IPS-11a (cell line): Measurements from ENCODE around the gene ACSM6.
"Not testable (repeated sequence)": the region's sequence is repeated elsewhere in the genome, so short reads cannot be mapped to it uniquely, and the experiment has no call there.

Experiments
- H3K4me3 ChIP-seq: one replicate; pipeline ENCODE4 v1.5.1; 2013; ENCODE audit warnings: low read depth, low read length, control low read depth

ACSM6 gene, protein sequence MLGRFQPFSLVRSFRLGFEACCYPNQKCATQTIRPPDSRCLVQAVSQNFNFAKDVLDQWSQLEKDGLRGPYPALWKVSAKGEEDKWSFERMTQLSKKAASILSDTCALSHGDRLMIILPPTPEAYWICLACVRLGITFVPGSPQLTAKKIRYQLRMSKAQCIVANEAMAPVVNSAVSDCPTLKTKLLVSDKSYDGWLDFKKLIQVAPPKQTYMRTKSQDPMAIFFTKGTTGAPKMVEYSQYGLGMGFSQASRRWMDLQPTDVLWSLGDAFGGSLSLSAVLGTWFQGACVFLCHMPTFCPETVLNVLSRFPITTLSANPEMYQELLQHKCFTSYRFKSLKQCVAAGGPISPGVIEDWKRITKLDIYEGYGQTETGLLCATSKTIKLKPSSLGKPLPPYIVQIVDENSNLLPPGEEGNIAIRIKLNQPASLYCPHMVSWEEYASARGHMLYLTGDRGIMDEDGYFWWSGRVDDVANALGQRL

DNA sequence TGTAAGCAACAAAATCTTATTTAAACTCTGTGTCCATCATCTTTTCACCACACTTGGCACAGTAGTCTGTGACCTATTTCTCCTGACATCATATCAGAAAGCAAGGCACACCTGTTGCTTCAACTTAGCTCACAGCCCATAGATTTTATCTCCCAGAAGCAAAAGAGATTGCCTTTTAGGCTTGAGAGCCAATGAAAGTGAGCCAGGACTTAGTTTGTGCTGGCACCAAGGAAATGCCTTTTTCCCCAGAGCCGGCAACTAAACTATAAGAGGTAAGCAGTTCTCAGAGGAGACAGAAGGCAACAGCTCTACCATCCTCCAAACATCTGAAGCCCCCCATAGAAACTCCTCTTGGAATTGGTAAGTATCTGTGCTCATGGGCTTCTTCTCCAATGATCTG, at the start of gene ACSM6:
ACSM6 (plus strand) TSS at position 295 of the 400 bp plus-strand sequence. CDS start 248 bp downstream, outside the sequence.
- H3K4me3 ChIP-seq = no peak within 1 kb of the TSS

DNA sequence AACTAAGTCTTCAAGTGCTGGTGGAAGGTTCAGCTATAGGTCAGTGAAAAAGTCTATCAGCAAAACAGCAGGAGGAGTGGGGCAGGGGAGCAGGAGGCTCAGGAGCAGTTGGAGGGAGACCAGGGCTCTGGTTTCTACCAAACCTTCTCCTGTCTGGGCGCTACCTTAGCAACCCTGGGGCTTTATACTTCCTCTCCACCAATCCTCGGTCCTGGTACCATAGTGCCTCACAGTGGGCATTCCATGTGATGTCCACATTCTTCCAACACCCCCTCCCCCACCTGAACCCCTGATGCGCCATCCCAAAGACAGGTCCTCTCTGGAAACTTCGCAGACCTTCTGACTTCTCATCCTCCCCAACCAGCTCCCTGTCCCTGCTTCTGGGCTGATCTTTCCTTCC, 25.3 kb upstream of the ACSM6 start:
- H3K4me3 ChIP-seq = no peak overlapping the region

DNA sequence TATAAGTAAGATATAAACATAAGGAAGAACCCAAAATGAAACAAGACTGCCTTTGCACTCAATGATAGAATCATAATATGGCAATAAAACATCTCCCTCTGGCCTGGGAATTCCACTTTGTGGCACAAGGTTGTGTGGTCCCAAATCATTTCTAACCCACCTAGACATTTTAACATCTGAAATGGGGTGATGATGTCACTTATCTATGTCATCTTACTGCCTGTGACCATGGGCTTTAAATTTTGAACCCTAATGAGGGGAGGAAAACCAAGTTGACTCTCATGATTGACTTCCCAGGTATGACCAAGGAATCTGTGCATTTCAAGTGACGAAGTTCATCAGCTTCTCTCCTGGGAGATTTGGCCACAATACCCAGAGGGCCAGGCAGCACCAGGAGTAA, 24.5 kb upstream of the ACSM6 start:
- no peak overlapping the region for H3K4me3 ChIP-seq

DNA sequence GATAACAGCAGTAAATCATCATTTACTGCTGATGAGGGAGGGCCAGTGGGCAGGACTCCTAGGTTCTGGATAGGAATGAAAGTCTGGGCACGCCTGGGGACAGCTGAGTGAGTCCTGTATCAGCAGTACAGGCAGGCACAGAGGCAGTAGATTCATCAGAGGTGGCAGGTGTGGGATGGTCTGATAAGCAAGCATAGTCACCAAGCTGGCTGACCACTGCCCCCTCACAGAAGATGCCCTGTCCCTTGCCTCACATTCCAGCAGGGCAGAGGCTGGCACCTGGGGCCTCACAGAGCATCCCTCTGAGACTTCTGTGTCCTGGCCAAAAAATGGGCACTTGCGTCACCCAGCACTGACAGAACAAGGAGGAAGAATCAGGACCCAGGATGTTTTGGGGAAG, 23.2 kb upstream of the ACSM6 start:
- no peak overlapping the region for H3K4me3 ChIP-seq

DNA sequence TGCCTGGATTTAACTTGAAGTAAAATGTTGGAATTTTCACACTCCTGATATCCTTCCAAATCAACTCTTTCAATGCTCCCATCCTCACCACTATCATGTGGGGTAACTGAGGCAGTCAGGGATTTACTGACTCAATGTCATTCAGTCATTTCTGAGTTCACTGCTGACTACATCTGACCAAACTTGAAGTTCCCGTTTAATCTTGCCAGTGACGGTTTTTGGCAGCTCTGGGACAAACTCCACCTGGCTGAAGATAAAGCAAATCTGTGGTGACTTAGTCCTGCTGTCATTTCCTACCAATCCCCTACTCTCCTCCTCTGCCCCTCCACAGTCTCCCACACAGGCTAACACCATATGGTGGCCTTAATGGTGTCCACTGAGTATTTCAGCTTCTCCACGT, 22.7 kb upstream of the ACSM6 start:
- H3K4me3 ChIP-seq = no peak overlapping the region

DNA sequence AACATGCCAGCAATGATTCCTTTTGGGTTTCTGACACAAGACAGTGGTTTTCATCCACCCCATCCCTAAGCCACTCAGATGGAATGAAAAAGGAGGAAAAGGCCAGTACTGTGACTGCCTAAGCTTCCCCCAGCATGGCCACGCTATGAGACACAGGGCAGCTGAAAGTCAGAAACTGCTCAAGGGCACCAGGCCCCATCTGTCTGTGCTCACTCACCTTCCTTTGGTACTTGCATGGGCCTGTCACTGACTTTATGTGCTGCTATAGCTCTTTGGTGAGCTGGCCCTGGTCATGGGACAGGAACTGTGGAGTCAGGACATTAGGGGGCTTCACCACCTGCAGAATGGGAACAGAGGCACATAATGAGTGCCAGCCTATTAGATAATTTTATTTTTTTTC, 21.2 kb upstream of the ACSM6 start:
- H3K4me3 ChIP-seq = no peak overlapping the region

DNA sequence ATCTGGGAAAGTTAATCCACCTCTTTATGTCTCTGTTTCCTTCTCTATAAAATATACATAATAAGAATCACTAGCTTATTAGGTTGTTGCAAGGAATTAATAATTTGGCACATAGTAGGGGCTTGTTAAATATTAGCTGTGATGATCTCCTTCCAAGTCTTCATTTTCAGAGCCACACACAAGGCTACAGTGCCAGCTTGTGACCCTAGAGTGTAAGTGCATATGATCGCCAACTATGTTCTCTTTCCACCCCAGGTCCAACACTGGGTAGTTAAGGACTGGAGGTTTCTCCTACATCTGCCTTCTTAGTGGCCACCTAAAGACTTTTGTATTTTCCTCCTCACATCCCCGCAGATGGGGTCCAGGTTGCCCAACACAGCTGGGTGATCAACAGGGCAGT, 17.9 kb upstream of the ACSM6 start:
- no peak overlapping the region for H3K4me3 ChIP-seq

DNA sequence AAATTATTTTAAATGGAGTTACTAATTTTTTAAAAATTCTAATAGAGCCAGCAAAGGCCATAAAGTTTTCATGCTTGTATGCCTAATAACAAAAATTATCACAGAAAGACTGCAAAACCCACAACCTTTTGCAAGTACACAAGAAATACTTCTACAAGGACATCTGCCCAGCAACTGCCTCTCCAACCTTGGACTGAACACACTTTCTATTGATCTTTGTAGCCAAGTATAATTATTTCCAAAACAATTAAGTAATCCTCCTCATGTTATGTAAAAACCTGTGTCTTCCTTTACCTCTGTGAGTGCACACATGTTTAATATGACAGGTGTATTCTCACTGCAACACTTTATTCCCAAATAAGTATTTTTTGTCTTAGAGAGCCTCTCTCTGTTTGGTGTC, 16.6 kb upstream of the ACSM6 start:
- H3K4me3 ChIP-seq = no peak overlapping the region

DNA sequence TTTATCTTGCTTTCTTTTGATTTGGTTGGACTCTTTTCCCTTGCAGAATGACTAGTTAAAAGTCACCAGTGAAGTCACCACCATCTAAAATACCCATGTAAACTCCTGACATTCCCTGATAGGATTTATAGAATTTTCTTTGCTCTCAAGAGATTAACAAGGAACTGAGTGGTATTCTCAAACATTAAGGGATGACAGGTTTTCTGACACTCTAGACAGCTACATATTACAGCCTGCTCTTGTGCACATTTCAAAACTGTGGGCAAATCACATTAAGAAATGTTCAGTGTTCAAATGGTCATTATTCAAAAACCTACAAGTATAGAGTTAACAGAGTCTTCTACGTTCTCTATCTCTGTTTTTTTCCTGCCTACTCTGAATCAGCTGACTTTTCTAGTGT, 15.8 kb upstream of the ACSM6 start:
- no peak overlapping the region for H3K4me3 ChIP-seq

DNA sequence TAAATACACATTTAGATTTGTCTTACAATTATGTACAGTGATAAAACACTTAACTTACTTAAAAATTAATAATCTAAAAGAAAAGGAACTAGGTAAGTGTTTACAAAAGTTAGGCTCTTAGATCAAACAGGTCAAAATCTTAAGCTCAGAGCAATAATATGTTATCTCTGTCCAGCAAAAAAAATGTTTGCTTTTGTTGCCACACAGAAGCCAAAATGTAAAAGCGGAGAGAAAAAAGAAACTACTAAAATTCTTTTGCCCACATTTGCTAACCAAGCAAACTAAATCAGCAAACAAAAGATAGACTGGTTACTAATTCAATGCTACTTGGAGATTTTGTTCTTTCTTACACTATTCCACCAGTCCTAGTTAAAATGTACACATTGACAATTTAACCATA, 15.2 kb upstream of the ACSM6 start:
- H3K4me3 ChIP-seq = no peak overlapping the region

DNA sequence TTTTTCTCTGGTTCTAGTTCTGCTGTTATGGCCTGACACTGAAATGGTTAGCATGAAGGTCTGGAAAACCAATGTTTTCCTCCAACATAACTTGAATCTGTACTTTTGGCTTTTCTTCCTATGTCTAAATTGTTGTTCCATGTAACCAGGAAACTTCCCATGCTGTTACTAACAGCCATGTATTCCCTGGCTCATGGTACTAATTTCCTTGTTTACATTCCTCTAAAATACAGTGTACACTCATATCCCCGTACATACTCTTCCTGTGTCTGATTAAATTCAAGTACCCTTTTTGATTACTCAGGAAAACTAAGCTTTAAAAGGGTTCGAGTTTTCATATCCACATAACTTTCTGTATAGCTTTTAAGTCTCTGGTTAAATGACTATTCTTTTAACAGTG, 12.3 kb upstream of the ACSM6 start:
- no peak overlapping the region for H3K4me3 ChIP-seq

DNA sequence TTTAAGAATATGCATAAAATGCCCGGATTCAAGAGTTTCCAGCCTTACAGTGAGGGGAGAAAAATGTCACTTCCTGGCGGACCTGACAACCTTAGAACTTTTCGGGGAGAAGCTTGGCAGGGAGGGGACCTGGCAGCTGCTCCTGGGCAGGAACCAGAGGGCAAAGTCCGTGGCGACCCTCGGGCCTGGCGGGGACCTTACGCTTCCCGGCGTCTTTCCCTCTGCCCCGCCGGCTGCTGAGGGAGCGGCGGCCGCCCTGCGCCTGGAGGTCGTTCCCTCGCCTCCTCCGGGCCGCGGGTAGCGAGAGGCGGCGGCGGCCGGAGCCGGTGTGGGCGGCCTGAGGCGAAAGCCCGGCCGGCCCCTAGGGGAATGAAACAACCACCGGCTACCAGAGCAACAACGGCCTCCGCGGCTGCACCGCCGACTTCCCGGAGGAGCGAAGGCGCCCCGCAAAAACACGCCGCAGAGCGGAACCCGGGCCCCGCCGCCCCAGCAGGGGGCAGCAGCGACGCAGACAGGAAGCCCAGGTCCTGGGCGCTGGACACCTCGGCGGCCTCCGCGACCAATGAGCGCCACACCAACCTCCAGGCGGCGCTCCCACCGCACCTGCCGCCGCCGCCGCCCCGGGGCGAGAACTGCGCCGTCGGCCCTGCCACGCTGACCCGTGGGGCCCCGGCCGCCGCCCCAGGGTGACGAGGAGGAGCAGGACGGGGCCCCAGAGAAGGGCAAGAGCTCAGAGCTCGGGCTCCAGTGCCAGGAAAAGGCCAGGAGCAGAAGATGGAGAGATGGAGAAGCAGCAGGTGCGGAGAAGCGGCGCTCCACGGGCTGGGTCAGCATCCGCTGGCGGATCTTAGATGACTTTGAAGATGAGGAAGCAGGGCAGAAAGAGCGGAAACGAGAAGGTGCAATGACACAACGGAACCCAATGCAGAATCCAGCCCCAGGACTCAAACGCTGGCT, 10.5 kb upstream of the ACSM6 start:
- H3K4me3 ChIP-seq = peak overlapping the region; percentile 33

DNA sequence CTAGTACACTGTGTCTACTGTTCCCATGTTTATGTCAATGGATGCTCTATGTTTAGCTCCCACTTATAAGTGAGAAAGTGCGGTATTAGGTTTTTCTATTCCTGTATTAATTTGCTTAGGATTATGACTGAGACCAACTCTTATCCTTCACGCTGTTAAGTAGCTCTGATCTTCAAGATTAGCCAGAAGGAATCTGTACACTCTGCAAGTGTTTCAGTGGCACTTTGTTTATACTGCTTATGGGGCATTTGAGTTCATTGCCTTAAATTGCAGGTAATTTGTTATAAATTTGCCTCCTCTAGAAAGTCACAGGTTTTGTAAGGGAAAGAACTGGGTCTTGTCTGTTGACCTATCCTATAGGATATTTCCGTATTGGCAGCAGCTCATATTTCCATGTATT, 6.4 kb upstream of the ACSM6 start:
- H3K4me3 ChIP-seq = no peak overlapping the region

DNA sequence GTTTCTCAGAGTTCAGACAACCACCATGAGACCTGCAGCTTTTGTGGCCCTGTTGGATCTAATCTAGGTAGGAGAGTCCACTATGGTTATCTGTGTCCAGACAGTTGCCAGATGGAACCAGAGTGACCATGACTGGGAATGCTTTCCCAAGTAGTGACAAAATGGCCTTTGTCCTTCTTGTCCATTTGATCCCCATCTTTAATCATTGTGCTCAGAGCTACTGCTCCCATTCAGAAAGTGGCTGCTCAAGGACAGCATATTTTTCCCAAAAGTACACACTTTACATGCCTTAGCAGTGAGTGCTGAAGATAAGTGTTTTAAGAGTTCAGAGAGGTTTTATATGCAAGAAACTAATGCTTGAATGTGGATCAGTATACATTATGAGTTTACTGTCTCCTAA, 5.4 kb upstream of the ACSM6 start:
- no peak overlapping the region for H3K4me3 ChIP-seq

DNA sequence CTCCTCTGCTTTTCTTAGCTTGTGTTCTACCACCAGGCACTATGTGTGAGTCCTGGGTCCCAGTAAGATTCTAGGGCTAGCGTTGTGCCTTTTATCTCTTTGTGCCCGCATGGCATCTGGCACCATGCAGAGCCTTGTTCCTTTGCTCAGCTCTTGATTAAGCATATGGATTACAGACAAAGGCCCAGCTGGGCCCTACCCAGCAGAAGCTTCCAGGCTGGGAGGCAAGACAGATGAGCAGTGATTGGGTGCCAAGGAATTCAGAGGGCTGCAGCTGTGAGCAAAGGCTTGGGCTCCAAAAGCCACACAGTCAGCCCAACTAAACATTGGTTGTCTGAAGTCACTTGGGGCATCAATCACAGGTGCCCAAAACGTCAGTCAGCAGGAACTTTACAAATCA, 2.0 kb downstream of the ACSM6 start:
- H3K4me3 ChIP-seq = no peak overlapping the region

DNA sequence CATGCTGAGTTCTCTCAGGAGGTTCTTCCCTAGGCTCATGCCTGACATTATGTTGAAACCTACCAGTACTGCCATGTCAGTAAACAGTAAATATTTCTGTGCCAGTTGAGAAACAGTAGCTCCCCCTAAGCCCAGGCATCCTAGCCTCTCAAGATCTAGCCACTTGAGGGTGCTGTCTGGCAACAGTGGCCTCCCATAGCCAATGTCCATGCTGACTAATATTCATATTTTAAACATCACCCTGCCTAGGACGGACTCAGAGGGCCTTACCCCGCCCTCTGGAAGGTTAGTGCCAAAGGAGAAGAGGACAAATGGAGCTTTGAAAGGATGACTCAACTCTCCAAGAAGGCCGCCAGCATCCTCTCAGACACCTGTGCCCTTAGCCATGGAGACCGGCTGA, 7.7 kb downstream of the ACSM6 start:
- H3K4me3 ChIP-seq = no peak overlapping the region

DNA sequence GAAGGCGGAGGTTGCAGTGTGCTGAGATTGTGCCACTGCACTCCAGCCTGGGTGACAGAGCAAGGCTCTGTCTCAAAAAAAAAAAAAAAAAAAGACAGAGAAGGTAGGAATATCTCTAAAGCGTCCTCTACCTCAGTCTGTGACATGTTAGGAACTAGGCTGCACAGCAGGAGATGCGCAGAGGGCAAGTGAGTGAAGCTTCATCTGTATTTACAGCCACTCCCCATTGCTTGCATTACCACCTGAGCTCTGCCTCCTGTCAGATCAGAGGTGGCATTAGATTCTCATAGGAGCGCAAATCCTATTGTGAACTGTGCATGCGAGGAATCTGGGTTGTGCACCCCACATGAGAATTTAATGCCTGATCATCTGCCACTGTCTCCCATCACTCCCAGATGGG, 8.8 kb downstream of the ACSM6 start:
- not testable (repeated sequence) for H3K4me3 ChIP-seq

DNA sequence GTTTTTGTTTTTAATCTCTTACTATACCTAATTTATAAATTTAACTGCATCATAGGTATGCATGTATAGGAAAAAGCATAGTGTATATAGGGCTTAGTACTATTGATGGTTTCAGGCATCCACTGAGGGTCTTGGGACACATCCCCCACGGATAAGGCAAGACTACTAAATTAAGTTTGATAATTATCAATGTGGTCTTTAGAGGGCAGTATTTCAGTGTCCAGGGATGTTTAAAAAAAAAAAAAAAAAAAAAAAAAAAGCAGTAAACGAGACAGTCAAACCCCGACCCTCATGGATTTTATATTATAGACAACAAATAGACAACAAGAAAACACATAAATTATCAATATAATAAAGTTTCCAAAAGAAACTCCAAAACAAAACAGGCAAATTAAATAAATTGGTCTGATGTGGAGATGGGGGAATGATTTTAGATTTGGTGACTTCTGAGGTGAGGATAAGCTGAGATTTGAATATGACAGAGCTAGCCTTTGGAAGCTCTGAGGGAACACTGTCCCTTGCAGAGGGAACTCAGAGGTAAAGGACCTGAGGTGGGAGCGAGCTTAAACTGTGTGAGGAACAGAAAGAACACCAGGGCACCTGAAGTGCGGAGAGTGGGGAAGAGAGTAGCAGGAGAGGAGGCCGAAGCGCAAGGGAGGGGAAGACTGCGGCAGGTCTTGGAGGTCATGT, 14.8 kb downstream of the ACSM6 start:
- H3K4me3 ChIP-seq = no peak overlapping the region

DNA sequence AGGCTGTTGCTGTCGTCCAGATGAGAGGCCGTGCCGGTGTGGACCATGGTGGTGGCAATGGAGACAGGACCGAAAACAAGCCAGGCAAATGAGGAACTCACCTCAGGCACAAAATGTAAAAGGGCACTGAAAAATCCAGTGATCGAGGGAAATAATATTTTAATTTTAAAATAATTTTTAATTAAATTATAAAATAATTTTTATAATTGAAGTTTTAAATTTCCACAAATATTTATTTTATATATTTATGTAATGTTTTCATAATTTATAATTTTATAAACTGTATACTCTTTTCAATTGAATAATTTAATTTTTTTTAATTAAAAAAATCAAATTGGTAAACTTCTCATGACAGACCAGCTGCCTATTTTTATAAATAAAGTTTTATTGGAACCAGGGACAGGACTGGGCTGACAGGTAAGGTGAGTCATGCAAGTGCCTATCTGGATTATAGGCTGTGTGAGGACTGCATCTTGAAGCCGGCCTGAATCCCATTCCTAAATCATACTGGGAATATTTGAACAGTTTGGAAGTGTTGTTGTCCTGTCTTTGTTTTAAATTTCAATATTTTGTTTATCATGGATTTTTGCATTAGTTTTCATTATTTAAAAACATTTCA, 15.6 kb downstream of the ACSM6 start:
- no peak overlapping the region for H3K4me3 ChIP-seq

DNA sequence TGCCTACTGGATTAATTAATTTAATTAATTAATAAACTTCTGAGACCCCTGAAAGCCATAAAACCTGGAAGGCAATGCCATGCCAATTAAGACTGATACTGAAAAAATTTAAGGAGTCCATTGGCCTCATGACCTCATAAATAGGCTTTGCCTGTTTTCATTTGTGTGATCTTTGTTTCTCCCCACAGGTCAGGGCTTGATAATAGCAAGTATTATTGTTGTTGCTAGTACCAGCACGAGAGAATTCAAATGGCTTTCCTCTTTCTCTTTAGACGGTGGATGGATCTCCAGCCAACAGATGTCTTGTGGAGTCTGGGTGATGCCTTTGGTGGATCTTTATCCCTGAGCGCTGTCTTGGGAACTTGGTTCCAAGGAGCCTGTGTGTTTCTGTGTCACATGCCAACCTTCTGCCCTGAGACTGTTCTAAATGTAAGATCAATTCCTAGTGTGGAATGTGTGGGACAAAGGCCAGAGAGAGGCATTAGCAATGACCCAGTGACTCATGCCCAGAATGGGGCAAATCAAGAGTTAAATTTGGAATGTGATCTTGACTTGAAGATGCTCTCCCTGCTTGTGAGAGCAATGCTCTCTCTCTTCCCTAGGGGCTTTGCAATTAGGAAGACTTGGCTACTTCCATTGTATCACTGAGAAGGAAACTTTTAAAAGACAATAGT, 17.7 kb downstream of the ACSM6 start:
- H3K4me3 ChIP-seq = no peak overlapping the region
